HG03097 (cell line): ENCODE data around the gene METTL23.
"Not testable (repeated sequence)": the region's sequence is repeated elsewhere in the genome, so short reads cannot be mapped to it uniquely, and the experiment has no call there.

Experiments used
- ATAC-seq: cut with Tn5 transposase; IDR thresholded peaks from one replicate; pipeline ENCODE4 v1.9.1; 2021; ENCODE audit not compliant: unreplicated experiment, low FRiP score

Gene METTL23

GRCh38 chr17:76734080-76734840 lies 7.6 kb downstream of the METTL23 start:
- ATAC-seq = no peak

GRCh38 chr17:76735006-76735405 lies 8.4 kb downstream of the METTL23 start:
- ATAC-seq = no peak

GRCh38 chr17:76735586-76736348 lies 9.1 kb downstream of the METTL23 start:
- ATAC-seq = no peak

- peak; percentile 7 for ATAC-seq
Measured at GRCh38 chr17:76736349-76737081, 9.9 kb downstream of the METTL23 start.

GRCh38 chr17:76737082-76737675 lies 10.5 kb downstream of the METTL23 start, which contains the start of gene SRSF2:
TSS of gene SRSF2 (minus strand) at chr17:76737331. CDS start at chr17:76737160, 171 bp downstream.
- ATAC-seq = peak; percentile 66

GRCh38 chr17:76737676-76738467 lies 11.2 kb downstream of the METTL23 start, which contains the start of gene MFSD11:
TSS of gene MFSD11 (plus strand) at chr17:76738119. CDS start at chr17:76738353, 234 bp downstream.
- ATAC-seq = peak; percentile 46

GRCh38 chr17:76738468-76738850 lies 11.8 kb downstream of the METTL23 start:
- no peak for ATAC-seq

- ATAC-seq = not testable (repeated sequence)
Measured at GRCh38 chr17:76739568-76740115, 13.0 kb downstream of the METTL23 start.

GRCh38 chr17:76740329-76741118 lies 13.9 kb downstream of the METTL23 start:
- ATAC-seq = no peak

GRCh38 chr17:76742958-76743357 lies 16.3 kb downstream of the METTL23 start:
- ATAC-seq = no peak

- no peak for ATAC-seq
Measured at GRCh38 chr17:76744747-76745146, 18.1 kb downstream of the METTL23 start.

- ATAC-seq = not testable (repeated sequence)
Measured at GRCh38 chr17:76745785-76746184, 19.1 kb downstream of the METTL23 start.

GRCh38 chr17:76747716-76748363 lies 21.2 kb downstream of the METTL23 start:
- ATAC-seq = no peak

GRCh38 chr17:76748657-76749056 lies 22.0 kb downstream of the METTL23 start:
- ATAC-seq = no peak

- no peak for ATAC-seq
Measured at GRCh38 chr17:76751416-76751993, 24.9 kb downstream of the METTL23 start.

GRCh38 chr17:76752006-76752405 lies 25.4 kb downstream of the METTL23 start:
- no peak for ATAC-seq

- no peak for ATAC-seq
Measured at GRCh38 chr17:76753061-76753961, 26.7 kb downstream of the METTL23 start.
